ENCODE data around the gene MIAT. TPM values are rescaled to one million over a fixed set of nuclear protein-coding genes. Genes with fewer than 3 reads are reported as not detected.

Gene MIAT
- total RNA-seq, 3 donors from 2014 or later = 0.80 to 2.3 (median 1.9) TPM

DNA sequence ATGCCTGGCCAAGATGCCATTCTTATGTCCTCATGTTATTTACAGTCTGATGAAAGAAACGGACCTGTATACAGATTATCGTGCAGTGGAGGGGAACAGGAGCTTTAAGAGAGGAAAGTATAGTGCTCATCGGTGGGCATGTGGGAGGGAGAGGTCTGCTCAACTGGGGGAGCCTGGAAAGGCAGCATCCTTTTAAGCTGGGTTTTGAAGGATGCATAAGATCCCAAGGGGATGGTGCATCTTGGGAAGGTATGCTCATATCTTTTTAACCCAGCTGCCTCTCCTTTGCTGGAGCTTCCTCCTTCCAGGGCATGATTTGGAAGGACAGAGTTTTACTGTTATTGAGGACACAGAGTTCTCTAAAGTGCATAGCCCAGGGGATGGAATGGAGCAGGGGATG lies 34.8 kb downstream of the MIAT start:
- H3K27ac ChIP-seq = no peak overlapping the region
- intact Hi-C loops (cut with DNase I; ENCODE audit: low total_unique reads) = no loop called here
- no peak overlapping the region for H3K4me3 ChIP-seq
- TF ChIP-seq, protein P1, sequence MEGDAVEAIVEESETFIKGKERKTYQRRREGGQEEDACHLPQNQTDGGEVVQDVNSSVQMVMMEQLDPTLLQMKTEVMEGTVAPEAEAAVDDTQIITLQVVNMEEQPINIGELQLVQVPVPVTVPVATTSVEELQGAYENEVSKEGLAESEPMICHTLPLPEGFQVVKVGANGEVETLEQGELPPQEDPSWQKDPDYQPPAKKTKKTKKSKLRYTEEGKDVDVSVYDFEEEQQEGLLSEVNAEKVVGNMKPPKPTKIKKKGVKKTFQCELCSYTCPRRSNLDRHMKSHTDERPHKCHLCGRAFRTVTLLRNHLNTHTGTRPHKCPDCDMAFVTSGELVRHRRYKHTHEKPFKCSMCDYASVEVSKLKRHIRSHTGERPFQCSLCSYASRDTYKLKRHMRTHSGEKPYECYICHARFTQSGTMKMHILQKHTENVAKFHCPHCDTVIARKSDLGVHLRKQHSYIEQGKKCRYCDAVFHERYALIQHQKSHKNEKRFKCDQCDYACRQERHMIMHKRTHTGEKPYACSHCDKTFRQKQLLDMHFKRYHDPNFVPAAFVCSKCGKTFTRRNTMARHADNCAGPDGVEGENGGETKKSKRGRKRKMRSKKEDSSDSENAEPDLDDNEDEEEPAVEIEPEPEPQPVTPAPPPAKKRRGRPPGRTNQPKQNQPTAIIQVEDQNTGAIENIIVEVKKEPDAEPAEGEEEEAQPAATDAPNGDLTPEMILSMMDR (IDR thresholded peaks at IDR 0.05) = no peak
- TF ChIP-seq POLR2A (IDR thresholded peaks at IDR 0.05) = no peak
- TF ChIP-seq POLR2AphosphoS5 (IDR thresholded peaks at IDR 0.05) = no peak
- H3K27me3 ChIP-seq = no peaks in the 10 kb centered on the region
- H3K9me3 ChIP-seq = peaks cover 0 to 5% of the 10 kb centered on the region in 2 donors
- no peak for DNase-seq (ENCODE audit: low spot score in 2 of 2)
- no peaks in the 10 kb centered on the region for H3K4me1 ChIP-seq
- H3K36me3 ChIP-seq = no peaks in the 10 kb centered on the region

DNA sequence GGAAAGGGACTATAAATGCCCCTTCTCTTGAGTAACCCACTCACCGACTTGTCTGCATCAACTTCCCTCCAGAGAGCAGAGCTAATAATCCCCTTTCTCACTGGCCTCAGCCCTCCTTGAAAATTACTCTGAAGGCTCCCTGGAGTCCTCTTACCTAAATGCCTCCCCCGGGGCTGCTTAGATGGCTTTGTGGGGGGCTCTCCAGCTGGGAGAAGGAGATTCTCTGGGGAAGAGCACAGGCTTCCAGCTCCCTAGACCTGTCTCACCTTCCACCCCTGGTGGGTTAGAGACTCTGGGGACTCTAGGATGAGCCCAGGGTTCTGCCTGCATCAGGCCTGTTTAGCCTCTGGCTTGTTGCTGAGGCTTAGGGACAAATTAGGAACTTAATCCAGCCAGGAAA lies 39.8 kb downstream of the MIAT start:
- no peak overlapping the region for H3K4me3 ChIP-seq
- intact Hi-C loops (cut with DNase I; ENCODE audit: low total_unique reads) = no loop called here
- no peaks in the 10 kb centered on the region for H3K4me1 ChIP-seq
- no peaks in the 10 kb centered on the region for H3K36me3 ChIP-seq
- H3K27me3 ChIP-seq = no peaks in the 10 kb centered on the region
- peaks cover 0 to 9% of the 10 kb centered on the region in 2 donors for H3K9me3 ChIP-seq
- H3K27ac ChIP-seq = no peak overlapping the region
- TF ChIP-seq, protein P1 (IDR thresholded peaks at IDR 0.05) = no peak
- no peak for TF ChIP-seq POLR2A (IDR thresholded peaks at IDR 0.05)
- TF ChIP-seq POLR2AphosphoS5 (IDR thresholded peaks at IDR 0.05) = no peak
- no peak for DNase-seq (ENCODE audit: low spot score in 2 of 2)

GRCh38 chr22:26700462-26700861 lies 43.1 kb downstream of the MIAT start:
- Histone ChIP-seq H3K27ac (no peak overlapping the region), H3K36me3 (no peaks in the 10 kb centered on the region), H3K9me3 (peaks cover 0 to 4% of the 10 kb centered on the region in 2 donors), H3K27me3 (no peaks in the 10 kb centered on the region), H3K4me3 (no peak overlapping the region), H3K4me1 (no peaks in the 10 kb centered on the region)
- TF ChIP-seq POLR2A (IDR thresholded peaks at IDR 0.05) (no peak), POLR2AphosphoS5 (IDR thresholded peaks at IDR 0.05) (no peak)
- TF ChIP-seq, protein P1 (IDR thresholded peaks at IDR 0.05) = no peak
- DNase-seq (ENCODE audit: low spot score in 2 of 2) = no peak
- intact Hi-C loops (cut with DNase I; ENCODE audit: low total_unique reads) = no loop called here

- H3K36me3 ChIP-seq = no peaks in the 10 kb centered on the region
- H3K27ac ChIP-seq = no peak overlapping the region
- intact Hi-C loops (cut with DNase I; ENCODE audit: low total_unique reads) = no loop called here
- TF ChIP-seq, protein P1 (IDR thresholded peaks at IDR 0.05) = no peak
- no peak for TF ChIP-seq POLR2AphosphoS5 (IDR thresholded peaks at IDR 0.05)
- no peak for TF ChIP-seq POLR2A (IDR thresholded peaks at IDR 0.05)
- no peaks in the 10 kb centered on the region for H3K27me3 ChIP-seq
- H3K4me3 ChIP-seq = no peak overlapping the region
- no peaks in the 10 kb centered on the region for H3K4me1 ChIP-seq
- peaks cover 0 to 4% of the 10 kb centered on the region in 2 donors for H3K9me3 ChIP-seq
- DNase-seq (ENCODE audit: low spot score in 2 of 2) = no peak
These were observed 43.5 kb downstream of the MIAT start for GRCh38 chr22:26700886-26701285.

- H3K4me1 ChIP-seq = no peaks in the 10 kb centered on the region
- intact Hi-C loops (cut with DNase I; ENCODE audit: low total_unique reads) = no loop called here
- DNase-seq (ENCODE audit: low spot score in 2 of 2) = no peak
These were observed 43.9 kb downstream of the MIAT start for GRCh38 chr22:26701323-26701722.

More at GRCh38 chr22:26701323-26701722, 43.9 kb downstream of the MIAT start:
- H3K36me3 ChIP-seq = no peaks in the 10 kb centered on the region
- no peak overlapping the region for H3K27ac ChIP-seq
- H3K4me3 ChIP-seq = no peak overlapping the region
- TF ChIP-seq, protein P1 (IDR thresholded peaks at IDR 0.05) = no peak
- TF ChIP-seq POLR2A (IDR thresholded peaks at IDR 0.05) (no peak), POLR2AphosphoS5 (IDR thresholded peaks at IDR 0.05) (no peak)
- H3K27me3 ChIP-seq = no peaks in the 10 kb centered on the region
- H3K9me3 ChIP-seq = peaks cover 0 to 5% of the 10 kb centered on the region in 2 donors
